GM21367 (cell line): ENCODE data around the gene DOCK10.
A peak's percentile ranks its signal among the peaks of the same experiment; 100 is the strongest.
"Not testable (repeated sequence)": the region's sequence is repeated elsewhere in the genome, so short reads cannot be mapped to it uniquely, and the experiment has no call there.

Source experiments
- ATAC-seq: cut with Tn5 transposase; IDR thresholded peaks from one replicate; pipeline ENCODE4 v1.9.1; 2021; ENCODE audit not compliant: unreplicated experiment

Gene DOCK10

DNA sequence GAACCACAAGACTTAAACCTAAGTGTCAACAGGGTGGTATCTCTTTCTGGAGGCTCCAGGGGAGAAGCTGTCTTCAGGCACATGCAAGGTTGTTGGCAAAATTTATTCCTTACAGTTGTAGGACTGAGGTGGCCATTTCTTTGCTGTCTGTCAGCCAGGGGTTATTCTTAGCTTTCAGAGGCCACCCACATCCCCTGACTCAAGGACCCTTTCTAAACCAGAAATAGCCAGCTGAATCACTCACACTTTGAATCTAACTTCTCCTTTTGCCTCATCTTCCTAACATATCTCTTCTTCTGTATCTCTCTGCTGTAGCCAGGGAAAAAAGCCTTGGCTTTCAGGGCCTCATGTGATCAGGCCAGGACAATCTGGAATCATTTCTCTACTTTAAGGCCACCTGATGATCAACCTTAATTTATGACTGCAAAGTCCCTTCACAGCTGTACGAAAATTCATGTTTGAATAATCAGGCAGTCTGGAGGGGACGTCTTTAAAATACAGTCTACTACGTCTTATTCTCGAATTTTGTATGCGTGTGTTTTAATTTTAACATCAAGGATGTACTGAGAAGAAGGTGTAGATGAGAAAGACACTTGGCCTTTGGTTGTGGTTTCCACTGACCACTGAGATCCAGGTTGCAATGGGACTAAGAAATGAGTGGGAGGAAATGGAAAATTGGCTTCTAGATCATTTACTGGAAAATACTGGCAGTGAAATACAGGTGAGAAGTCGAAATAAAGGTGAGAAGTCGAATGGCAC, 90.4 kb downstream of the DOCK10 start:
- ATAC-seq = no peak

GRCh38 chr2:224948859-224949258, 93.4 kb downstream of the DOCK10 start:
- no peak for ATAC-seq

DNA sequence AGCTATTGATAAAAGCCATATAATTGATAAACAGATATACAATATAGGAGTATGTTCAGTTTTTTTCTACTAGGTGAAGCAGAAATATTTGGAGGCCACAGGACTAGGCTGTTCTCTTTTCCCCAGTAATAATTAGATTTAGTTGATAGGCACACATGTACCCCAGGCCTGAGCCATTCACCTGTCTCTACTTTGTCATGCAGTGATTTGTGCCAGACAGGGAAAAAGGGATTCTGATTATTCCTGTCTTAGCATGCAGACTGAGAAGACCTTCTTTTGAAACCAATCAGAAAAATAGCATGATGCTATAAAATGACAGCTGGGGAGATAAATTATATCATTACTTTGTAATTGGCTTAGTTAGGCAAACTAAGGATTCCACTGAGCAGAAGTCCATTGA, 94.3 kb downstream of the DOCK10 start:
- no peak for ATAC-seq

GRCh38 chr2:224947566-224947965, 94.7 kb downstream of the DOCK10 start:
- no peak for ATAC-seq

- ATAC-seq = peak; percentile 79
Measured at GRCh38 chr2:224946895-224947294, 95.4 kb downstream of the DOCK10 start.

- ATAC-seq = no peak
Measured at GRCh38 chr2:224944707-224945547, 97.3 kb downstream of the DOCK10 start.

- not testable (repeated sequence) for ATAC-seq
Measured at GRCh38 chr2:224943601-224944041, 98.6 kb downstream of the DOCK10 start.

DNA sequence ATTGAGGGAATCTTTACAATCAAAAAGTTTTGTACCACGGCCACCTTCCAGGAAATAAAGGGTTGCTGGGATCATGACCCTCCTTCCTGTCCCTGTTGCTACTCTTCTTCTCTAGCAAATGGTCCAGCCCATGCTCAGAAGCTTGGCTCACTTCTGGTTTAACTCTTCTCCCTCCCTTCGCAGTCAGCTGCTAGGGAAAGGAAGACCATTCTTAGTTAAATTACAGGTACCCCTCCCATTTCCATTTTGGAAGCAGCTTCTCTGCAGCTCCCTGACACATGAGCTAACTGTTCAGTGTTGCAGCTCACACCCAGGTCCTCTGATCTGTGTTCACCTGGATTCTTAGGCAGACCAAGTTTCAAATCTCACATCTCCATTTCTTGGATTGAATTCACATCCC, 100.3 kb downstream of the DOCK10 start:
- ATAC-seq = no peak

DNA sequence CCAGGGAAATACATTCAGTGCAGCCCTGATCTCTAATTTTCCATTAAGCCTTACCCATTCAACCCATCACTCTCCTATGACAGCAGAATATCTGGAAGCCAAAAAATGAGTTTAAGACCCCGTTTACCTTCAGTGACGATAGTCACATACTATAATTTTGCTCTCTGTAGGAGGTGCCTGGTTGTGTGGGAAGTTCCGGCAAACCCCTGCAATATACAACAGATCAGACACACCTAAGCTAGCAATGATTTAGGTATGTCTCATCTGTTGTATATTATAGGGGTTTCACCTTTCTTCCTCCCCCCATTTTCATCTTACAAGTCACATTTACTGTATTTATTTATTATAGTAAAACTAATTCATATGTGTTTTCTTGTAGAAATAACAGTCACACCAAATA, 101.7 kb downstream of the DOCK10 start:
- no peak for ATAC-seq

- ATAC-seq = peak; percentile 41
Measured at GRCh38 chr2:224938651-224939182, 103.6 kb downstream of the DOCK10 start.

- ATAC-seq = peak; percentile 77
Measured at GRCh38 chr2:224937887-224938286, 104.4 kb downstream of the DOCK10 start.

DNA sequence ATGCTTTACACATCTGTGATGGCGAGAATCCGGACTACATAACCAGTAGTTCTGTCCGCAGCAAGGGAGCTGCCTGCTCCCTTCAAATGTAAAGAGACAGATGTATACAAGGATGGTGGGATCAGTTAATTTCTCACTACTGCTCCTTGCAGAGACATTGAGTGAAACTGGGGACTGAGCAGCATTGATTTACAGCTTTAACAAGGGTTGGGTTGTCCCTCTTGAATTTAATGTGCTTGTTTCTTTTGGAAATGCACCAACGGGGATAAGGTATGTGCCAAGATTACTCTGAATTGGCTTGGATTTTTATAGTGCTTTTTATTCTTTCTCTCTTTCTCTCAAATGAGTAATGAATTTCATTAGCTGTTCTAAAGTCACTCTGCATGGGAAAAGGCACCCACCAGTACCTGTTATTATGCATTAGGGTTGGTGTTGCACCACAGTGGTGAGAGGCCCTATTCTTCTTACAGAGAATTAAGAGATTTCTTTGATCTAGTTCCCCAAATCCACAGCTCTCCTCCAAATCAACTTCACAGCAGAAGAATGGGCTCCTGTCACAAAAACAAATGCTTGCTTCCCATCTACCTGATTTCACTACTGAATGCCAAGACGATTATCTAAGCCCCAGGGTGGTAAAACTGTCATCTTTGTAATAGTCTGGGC, 107.6 kb downstream of the DOCK10 start:
- ATAC-seq = no peak

- no peak for ATAC-seq
Measured at GRCh38 chr2:224933431-224933830, 108.8 kb downstream of the DOCK10 start.

- ATAC-seq = no peak
Measured at GRCh38 chr2:224932522-224932921, 109.7 kb downstream of the DOCK10 start.

DNA sequence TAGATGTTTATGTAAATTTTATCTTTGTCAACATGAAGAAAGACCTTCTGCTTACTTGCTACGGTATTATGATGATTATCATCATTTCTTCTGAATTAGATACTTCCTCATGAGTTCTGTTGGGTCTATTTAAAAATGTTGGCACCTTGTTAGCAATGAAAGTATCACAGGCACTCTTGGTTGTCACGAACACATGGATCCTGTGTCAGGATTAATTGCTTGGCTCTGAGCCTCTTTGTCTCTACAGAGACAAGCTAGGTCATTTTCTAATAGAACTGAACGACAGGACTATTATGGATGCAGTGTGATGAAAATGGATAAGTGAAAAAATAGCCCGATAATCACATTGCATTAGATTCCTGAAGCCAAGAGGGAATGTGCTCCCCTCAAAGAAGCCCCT, 110.3 kb downstream of the DOCK10 start:
- ATAC-seq = no peak

DNA sequence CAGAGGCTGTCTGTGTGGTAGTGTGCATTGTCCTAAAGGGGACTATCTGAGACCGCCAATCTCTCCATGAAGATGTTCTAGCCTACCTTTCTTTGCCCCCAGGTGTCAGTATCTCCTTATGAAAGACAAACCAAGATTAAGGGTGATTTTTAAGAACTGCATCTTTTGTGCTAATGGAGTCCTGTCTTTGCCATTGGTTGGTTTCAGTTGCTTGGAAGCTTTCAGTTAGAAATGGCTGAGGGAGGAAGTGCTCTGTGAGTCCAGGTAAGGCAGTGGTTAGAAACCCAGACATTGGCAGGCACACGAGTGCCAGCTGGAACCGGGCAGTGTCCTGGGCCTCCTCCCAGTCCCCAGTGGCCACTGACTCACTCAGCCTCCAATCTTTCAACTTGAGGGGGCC, 111.3 kb downstream of the DOCK10 start:
- no peak for ATAC-seq

DNA sequence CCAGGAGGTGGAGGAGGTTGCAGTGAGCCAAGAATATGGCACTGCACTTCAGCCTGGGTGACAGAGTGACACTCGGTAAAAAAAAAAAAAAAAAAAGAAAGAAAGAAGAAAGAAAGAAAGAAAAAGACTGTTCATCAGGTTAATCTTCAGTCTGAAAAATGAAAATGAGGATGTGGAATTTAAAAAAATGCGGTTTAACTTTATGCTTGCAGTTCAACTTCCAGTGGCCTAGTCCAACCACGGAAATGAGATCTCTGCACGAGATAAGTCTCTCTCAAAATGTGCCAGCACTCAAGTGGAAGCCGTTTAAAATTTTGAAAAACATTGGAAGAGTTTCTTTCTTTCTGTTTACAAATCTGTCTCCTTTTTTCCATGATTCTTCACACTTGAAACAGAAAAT, 112.1 kb downstream of the DOCK10 start:
- ATAC-seq = no peak

DNA sequence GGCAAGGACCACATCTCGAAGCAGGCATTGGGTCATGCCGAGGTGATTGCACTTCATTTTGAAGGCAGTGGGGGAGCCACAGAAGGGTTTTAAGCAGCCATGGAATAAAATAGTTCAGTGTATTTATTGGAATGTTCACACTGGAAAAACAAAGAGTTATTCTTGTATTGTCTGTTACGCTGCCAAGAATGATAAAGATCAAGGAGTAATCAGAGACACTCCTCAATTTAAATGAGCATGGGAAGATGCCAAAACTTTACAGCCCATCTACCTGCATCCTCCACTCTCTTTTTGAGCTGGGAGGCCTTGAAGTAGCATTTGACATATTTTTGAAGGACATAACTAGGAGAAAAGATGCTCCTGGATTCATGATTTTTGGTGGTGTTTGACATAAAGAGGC, 112.8 kb downstream of the DOCK10 start:
- no peak for ATAC-seq

- ATAC-seq = no peak
Measured at GRCh38 chr2:224927646-224928173, 114.6 kb downstream of the DOCK10 start.

- no peak for ATAC-seq
Measured at GRCh38 chr2:224927011-224927410, 115.3 kb downstream of the DOCK10 start.

DNA sequence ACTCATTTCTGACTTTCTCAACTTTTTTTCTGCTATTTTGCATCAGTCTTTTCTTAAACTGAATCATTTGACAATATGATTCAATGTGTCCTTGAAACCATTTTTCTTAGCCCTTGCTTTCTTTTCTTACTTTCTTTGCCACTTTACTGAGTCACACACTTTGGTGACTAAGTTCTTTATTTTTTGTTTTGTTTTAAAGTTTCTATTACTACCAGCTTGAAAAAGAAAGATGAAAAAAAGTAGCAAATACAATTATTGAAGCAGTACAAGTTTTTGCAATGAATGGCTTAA, 116.5 kb downstream of the DOCK10 start:
- ATAC-seq = no peak
